ENCODE measurements around the gene SUGCT. TPM values are rescaled to one million over a fixed set of nuclear protein-coding genes. Genes with fewer than 3 reads are reported as not detected.

Gene SUGCT
- total RNA-seq, 2 experiments from 2014 or later, result not detected

DNA sequence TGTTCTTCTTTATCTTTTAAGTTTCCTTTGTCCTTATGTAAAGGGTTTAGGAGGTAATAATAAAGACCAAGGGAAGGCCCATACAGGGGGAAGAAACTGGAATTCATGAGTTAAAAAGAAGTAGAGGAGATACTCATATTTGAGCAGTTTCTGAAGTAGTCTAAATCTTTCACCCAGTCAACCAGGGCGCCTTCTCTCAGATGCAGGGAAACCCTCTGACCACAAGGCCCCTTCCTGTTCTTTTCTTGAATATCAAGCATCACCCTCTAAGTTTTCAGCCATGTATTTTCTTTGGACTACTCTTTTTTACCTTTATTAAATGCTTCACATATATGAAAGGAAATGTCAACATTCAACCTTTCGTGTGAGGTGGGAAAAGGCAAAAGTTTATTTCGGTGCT is 630.8 kb downstream of the SUGCT start:
- ChIA-PET CTCF (ENCODE audit: unreplicated experiment) (no interaction called here), POLR2A (interaction anchor here (0.6 kb wide), 1 partner anchor 314 kb away, joined by 5 read pairs; no protein-coding TSS in a partner anchor)
- H3K79me2 ChIP-seq (ENCODE audit: insufficient read depth, low read depth, low read length), result no peaks in the 10 kb centered on the region
- no peak overlapping the region for H3K27ac ChIP-seq (ENCODE audit: low read depth, low read length, poor library complexity, severe bottlenecking)
- no peaks in the 10 kb centered on the region for H4K20me1 ChIP-seq (ENCODE audit: insufficient read depth, low read length)
- peak; percentile 44 for DNase-seq (ENCODE audit: low spot score)
- H3K9me2 ChIP-seq (ENCODE audit: insufficient read depth, low read length), result no peaks in the 10 kb centered on the region
- peaks cover 38% of the 10 kb centered on the region for H3K4me1 ChIP-seq (ENCODE audit: insufficient read depth, low read length, poor library complexity, severe bottlenecking)
- no peak overlapping the region for H3K4me3 ChIP-seq (ENCODE audit: low read depth, low read length, poor library complexity, severe bottlenecking)
- no peaks in the 10 kb centered on the region for H3K9me3 ChIP-seq (ENCODE audit: low read length)
- H2AFZ ChIP-seq (ENCODE audit: low read length), result peak overlapping the region; percentile 21; the same call in 1 of the 2 replicates
- no peak for TF ChIP-seq EZH2phosphoT487 (IDR thresholded peaks at IDR 0.05; ENCODE audit: borderline replicate concordance, low read depth, low read length)
- TF ChIP-seq, protein P1, sequence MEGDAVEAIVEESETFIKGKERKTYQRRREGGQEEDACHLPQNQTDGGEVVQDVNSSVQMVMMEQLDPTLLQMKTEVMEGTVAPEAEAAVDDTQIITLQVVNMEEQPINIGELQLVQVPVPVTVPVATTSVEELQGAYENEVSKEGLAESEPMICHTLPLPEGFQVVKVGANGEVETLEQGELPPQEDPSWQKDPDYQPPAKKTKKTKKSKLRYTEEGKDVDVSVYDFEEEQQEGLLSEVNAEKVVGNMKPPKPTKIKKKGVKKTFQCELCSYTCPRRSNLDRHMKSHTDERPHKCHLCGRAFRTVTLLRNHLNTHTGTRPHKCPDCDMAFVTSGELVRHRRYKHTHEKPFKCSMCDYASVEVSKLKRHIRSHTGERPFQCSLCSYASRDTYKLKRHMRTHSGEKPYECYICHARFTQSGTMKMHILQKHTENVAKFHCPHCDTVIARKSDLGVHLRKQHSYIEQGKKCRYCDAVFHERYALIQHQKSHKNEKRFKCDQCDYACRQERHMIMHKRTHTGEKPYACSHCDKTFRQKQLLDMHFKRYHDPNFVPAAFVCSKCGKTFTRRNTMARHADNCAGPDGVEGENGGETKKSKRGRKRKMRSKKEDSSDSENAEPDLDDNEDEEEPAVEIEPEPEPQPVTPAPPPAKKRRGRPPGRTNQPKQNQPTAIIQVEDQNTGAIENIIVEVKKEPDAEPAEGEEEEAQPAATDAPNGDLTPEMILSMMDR (conservative IDR thresholded peaks at IDR 0.05; ENCODE audit: low read length), result no peak
- no TSS peak for BruUV-seq (replicated peaks)
- intact Hi-C loops (cut with micrococcal nuclease; ENCODE audit: unreplicated experiment), result no loop called here
- H3K4me2 ChIP-seq (ENCODE audit: low read length), result peak overlapping the region; percentile 20; the same call in 1 of the 2 replicates
- H3K36me3 ChIP-seq (ENCODE audit: insufficient read depth, low read length), result no peaks in the 10 kb centered on the region

DNA sequence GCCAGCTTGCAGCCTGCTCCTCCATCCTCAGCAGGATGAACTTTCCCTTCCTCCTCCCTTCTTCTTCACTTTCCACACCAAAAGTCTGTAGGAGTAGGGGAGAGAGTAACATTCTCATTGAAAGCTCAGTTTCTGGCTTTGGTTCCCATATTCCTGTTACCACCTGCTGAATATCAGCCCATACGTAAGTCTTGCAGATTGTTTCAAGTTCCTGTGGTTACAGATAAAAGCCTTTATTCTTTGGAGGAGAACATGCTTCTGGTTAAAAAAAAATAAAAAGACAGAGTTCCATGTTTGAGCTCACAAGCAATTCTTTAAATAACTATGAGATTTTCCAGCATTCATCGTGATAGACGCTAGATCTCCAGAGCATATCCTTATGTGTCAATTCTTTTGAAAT is 637.3 kb downstream of the SUGCT start:
- Histone ChIP-seq H3K9me3 (ENCODE audit: low read length) (no peaks in the 10 kb centered on the region), H2AFZ (ENCODE audit: low read length) (no peak overlapping the region), H3K4me1 (ENCODE audit: insufficient read depth, low read length, poor library complexity, severe bottlenecking) (peaks cover 32% of the 10 kb centered on the region), H3K79me2 (ENCODE audit: insufficient read depth, low read depth, low read length) (no peaks in the 10 kb centered on the region), H3K27ac (ENCODE audit: low read depth, low read length, poor library complexity, severe bottlenecking) (no peak overlapping the region), H3K4me3 (ENCODE audit: low read depth, low read length, poor library complexity, severe bottlenecking) (no peak overlapping the region), H4K20me1 (ENCODE audit: insufficient read depth, low read length) (no peaks in the 10 kb centered on the region), H3K9me2 (ENCODE audit: insufficient read depth, low read length) (no peaks in the 10 kb centered on the region), H3K36me3 (ENCODE audit: insufficient read depth, low read length) (no peaks in the 10 kb centered on the region), H3K4me2 (ENCODE audit: low read length) (no peak overlapping the region)
- ChIA-PET POLR2A (interaction anchor here (1.9 kb wide), 1 partner anchor 12 kb away, joined by 4 read pairs; no protein-coding TSS in a partner anchor), CTCF (ENCODE audit: unreplicated experiment) (no interaction called here)
- no peak for DNase-seq (ENCODE audit: low spot score)
- BruUV-seq (replicated peaks), result no TSS peak
- intact Hi-C loops (cut with micrococcal nuclease; ENCODE audit: unreplicated experiment), result no loop called here
- TF ChIP-seq, protein P1 (conservative IDR thresholded peaks at IDR 0.05; ENCODE audit: low read length), result no peak
- no peak for TF ChIP-seq EZH2phosphoT487 (IDR thresholded peaks at IDR 0.05; ENCODE audit: borderline replicate concordance, low read depth, low read length)

DNA sequence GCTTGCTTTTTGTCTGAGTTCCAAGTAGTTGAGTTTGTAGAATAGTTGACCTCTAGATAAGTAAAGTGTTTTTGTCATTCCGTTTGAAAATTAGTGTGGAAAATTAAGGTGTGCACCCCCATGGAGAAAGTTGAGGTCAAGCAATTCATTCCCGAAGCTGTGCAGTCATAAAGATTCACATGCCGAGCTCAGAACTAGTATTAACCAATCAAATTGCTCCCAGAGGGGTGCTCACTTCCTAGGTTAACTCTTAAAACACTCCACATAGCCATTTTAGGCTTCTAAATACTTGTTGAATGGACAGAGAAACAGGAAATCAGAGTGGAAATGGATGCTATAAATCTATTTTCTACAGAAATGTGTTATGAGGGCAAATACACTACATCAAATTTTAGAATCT is 638.9 kb downstream of the SUGCT start:
- Histone ChIP-seq H2AFZ (ENCODE audit: low read length) (peak overlapping the region; percentile 2; the same call in 1 of the 2 replicates), H3K79me2 (ENCODE audit: insufficient read depth, low read depth, low read length) (no peaks in the 10 kb centered on the region), H3K27ac (ENCODE audit: low read depth, low read length, poor library complexity, severe bottlenecking) (no peak overlapping the region), H4K20me1 (ENCODE audit: insufficient read depth, low read length) (no peaks in the 10 kb centered on the region), H3K4me1 (ENCODE audit: insufficient read depth, low read length, poor library complexity, severe bottlenecking) (peaks cover 42% of the 10 kb centered on the region), H3K9me2 (ENCODE audit: insufficient read depth, low read length) (no peaks in the 10 kb centered on the region), H3K36me3 (ENCODE audit: insufficient read depth, low read length) (no peaks in the 10 kb centered on the region), H3K4me3 (ENCODE audit: low read depth, low read length, poor library complexity, severe bottlenecking) (no peak overlapping the region), H3K4me2 (ENCODE audit: low read length) (no peak overlapping the region), H3K9me3 (ENCODE audit: low read length) (no peaks in the 10 kb centered on the region)
- no peak for DNase-seq (ENCODE audit: low spot score)
- CTCF ChIA-PET (ENCODE audit: unreplicated experiment), result no interaction called here
- TF ChIP-seq, protein P1 (conservative IDR thresholded peaks at IDR 0.05; ENCODE audit: low read length), result no peak
- no peak for TF ChIP-seq EZH2phosphoT487 (IDR thresholded peaks at IDR 0.05; ENCODE audit: borderline replicate concordance, low read depth, low read length)
- POLR2A ChIA-PET, result no interaction called here
- BruUV-seq (replicated peaks), result no TSS peak
- intact Hi-C loops (cut with micrococcal nuclease; ENCODE audit: unreplicated experiment), result no loop called here

Data from OCI-LY7 (cell line).